GM19463 (cell line): ENCODE data around the gene GCN1.

ENCODE experiments used
- ATAC-seq: cut with Tn5 transposase; IDR thresholded peaks from one replicate; pipeline ENCODE4 v1.9.1; 2021; ENCODE audit warnings: mild to moderate bottlenecking, moderate library complexity; ENCODE audit not compliant: unreplicated experiment

GCN1 gene

GRCh38 chr12:120096671-120097202 lies 97.8 kb downstream of the GCN1 start:
- no peak for ATAC-seq

DNA sequence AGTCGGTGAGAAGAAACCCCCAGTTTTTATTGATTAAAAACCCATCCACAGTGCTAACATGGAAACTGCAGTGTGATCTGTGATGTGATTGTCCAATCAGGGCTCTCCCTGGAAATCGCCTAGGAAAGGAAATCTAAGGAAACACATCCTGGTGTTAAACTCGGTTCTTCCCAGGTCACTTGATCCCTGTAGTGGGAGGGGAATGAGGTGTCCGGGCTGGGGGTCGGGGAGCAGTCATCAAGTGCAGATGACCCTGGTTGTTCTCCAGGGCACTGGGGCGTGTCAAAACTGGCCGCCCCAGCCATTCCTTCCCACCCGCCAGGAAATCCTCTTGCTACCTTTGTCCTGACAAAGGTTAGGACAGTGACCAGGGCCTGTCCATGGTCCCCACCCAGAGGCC lies 98.8 kb downstream of the GCN1 start:
- no peak for ATAC-seq

DNA sequence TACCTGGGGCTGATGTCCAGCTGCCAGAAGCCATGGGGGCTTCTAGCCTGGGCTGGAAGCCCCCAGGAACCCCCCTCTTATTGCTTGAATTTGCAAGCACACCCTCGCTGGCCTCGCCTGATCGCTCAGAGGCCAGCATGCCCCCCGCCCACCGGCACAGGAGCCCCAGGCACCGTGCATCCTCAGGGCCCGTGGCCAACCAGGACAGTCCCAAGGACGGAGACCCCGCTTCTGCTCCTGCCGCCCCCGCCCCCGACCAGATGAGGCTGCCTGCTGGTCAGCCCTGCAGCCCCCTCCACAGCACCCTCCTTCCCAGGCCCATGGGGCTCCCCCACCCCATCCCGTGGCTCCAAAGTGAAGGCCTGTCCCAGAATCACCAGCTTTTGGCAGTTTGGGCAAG lies 99.2 kb downstream of the GCN1 start:
- no peak for ATAC-seq

- no peak for ATAC-seq
Observed at GRCh38 chr12:120094485-120094884, 100.0 kb downstream of the GCN1 start.

DNA sequence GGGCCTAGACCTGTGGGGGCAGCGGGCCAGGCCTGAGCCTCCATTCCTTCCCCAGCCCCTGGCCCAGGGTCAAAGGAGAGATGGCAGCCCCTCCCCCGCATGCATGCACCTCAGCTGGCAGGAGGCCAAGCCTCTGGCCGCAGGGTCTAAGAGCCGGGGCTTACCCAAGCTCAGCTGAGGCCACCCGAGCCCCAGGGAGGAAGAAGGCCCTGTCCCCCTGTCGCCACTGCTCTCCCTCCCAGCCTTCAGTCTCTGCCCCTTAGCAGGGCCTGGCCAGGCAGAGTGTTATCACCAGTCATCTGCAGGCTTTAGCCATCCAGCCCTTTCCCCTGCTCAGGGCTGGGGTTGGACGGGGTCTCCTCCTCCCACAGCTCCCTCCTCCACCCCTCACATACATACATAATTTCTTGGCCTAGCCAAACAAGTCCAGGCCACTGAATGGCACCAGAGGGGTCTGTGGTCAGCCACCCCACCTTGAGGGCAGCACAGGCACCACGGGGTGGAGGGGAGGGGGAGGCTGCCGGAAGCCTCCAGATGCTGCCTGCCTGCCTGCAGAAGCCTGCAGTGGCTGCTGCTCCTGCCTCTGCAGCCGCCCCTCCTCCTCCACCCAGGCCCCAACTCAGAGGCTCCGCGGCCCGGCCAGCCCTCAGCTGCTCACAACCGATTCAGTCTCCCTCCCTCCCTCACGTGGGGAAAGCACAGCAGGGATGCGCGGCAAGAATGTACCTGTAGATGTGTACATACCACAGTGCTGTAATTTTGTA lies 100.7 kb downstream of the GCN1 start:
- ATAC-seq: no peak

GRCh38 chr12:120093336-120093591 lies 101.3 kb downstream of the GCN1 start:
- no peak for ATAC-seq

GRCh38 chr12:120092551-120093335 lies 101.8 kb downstream of the GCN1 start:
- ATAC-seq: no peak

GRCh38 chr12:120091371-120092090 lies 103.0 kb downstream of the GCN1 start:
- ATAC-seq: no peak

GRCh38 chr12:120090626-120091295 lies 103.8 kb downstream of the GCN1 start:
- ATAC-seq: no peak

- ATAC-seq: no peak
Observed at GRCh38 chr12:120090206-120090605, 104.3 kb downstream of the GCN1 start.

- no peak for ATAC-seq
Observed at GRCh38 chr12:120089796-120090195, 104.7 kb downstream of the GCN1 start.

DNA sequence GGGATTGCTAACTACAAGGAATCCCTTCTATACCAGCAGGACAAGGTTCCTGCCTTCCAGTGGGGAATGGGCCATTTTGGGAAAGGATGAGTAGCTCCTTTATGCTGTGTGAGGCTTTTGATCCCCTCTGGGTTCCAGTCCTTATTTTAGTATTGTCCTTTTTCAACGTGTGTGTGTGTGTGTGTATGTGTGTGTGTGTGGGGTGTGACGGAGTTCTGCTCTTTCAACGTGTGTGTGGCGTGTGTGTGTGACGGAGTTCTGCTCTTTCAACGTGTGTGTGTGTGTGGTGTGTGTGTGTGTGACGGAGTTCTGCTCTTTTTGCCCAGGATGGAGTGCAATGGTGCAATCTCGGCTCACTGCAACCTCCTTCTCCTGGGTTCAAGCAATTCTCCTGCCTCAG lies 105.4 kb downstream of the GCN1 start:
- no peak for ATAC-seq

DNA sequence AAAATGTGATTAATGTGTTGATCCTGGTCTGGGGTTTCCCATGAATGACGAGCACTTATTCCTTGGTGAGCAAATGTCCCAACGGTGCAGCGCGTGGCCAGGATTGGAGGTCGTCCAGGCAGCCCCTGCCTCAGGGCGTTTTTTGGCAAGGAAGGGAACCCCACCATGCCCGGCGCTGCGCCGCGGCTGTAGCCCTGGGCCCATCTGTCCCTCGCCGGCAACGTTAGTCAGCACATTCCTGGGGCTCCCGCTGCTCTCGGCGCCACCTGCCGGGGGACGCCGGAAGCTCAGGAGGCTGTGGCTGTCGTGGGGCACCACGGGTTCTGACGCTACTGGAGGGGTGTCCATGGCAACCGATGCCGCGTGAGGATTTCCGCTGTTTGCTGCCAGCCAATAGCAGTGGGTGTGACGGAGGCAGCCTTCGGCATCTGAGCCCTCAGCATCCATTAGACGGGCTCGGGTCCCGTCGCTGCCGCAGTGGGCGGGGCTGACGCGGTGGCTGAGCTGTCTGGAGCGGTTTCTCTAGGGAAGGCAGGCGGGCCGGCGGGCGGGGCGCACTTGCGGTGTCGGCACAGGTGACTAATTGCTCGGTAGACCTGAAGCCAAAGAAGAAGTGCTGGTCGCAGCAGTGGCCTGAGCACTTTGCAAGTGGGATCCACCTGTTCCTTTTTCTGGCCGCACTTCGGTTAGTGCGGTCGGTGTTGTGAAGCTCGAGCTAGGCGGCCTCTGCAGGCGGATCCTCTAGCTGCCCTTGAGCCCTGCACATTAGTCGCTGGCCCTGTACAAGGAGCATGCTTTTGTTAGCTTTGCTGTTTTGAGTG lies 107.5 kb downstream of the GCN1 start:
- peak; percentile 97 for ATAC-seq

DNA sequence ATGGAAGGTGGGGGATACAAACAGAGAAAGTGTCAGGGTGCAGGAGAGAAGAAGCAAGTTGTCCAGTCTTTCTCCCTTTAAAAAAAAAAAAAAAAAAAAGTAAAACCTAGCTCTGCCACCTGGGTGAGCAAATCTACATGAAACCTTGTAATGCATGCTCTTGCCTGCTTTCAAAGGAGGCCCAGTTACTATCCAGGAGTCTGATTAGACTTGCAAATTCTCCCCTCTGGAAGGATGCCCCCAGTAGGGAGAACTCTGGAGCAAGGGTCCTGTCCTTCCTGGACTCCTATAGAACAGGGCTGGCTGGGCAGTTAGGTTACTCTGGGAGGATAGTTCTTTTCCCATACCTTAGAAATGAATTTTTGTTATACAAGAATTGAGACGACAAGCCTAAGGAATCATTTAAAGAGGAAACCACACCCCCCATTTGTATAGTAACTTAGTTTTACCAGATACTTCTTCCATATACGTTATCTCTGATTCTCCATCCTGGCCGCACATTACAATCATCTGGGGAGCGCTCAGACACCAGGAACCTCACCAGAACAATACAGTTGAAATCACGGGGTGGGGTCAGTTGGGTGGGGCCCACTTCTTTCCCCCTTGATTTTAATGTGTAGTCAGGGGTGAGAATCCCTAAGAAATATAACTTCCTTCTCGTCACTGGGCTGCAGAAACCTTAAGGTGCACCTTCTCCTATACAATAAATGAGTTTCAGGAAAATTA lies 108.4 kb downstream of the GCN1 start:
- no peak for ATAC-seq

DNA sequence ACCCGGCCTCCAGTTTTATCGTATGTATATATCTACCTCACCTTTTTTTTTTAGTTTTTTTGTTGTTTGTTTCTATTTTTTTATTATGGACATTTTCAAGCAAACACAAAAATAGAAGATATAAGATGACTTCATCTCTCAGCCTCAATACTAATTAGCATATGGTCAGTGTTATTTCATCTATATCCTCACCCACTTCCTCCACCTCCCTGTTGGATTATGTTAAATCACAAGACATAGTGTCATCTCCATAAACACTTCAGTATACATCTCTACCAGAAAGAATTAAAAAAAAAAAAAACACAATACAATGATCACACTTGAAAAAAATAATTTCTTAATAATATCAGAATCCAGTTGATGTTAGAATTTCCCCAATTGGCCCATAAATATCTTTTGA lies 112.9 kb downstream of the GCN1 start:
- ATAC-seq: no peak

DNA sequence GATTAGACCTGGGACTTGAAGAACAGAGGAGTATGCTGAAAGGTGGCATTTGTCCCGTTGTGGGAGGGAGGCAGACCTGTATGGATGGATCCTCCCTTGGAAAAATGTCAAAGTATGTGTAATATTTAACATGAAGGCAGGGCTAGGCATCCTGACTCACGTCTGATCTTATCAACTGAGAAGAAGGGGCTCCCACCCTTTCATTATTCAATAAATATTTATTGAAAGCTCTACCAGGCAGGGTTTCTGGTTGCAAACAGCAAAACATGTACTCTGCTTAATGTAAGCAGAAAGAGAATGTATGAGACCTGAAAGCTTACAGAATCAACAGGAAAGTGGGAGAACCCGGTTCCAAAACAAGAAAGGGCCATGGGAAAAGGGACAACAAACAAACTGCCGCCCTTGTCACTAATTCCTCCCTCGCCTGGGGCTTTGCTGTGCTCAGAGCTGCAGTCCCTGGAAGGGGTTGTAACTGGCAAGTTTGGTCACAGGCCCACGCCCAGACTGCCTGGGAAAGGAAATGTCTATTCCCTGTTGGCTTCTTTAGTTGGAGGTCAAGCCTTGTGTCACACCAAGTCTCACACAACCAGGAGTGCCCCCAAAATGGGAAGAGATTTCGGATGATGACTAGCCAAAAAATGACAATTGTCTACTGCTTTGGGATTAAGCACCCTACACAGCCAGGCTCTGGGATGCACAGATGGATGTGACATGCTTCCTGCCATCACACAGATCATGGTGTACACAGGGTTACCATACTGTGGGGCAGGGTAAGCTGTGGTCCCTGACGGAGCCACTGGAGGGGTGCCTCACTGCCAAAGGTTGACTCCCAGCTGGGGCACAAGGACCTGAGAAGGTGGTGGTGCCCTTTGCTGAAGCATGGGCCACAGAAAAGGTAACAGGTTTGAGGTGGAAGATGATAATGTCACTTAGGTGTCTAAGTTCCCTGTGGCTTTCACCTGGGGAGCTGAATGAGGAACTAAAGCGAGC lies 114.8 kb downstream of the GCN1 start:
- no peak for ATAC-seq

DNA sequence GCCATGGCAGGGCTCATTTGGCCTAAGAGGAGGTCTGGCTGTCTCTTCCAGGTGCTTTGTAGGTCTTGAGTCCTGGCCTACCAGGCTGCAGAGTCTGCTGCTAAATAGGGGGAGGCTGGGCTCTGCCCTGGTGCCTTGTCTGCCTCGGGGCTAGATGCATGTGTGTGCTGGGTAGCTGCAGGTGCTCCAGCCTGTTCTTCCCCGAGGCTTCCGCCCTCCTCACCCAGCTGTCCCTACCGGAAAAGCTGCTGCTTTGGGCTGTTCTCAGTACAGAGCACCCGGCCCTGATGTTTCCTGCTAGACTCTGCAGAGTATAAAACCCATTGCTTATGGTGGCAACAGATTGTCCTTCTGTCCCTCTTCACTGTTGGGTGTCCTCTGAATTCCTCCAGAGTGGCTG lies 115.6 kb downstream of the GCN1 start:
- no peak for ATAC-seq

DNA sequence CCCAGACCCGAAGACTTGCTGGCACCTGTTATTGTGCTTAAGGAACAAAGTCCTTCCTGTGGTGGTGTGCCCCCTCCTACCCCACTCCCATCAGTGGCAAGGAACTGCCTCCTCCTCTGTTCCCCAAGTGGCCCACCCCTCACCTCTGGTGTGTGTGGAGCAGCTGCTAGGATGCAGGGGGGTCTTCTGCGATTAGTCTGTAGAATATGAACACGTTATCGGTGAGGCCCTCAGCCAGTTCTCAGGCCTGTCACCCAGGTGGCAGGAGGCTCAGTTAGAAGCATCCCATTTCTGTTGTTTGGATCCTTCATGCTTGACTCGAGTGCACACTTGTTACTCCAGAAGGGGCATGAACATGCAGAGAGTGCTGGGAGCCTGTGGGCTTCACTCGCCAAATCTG lies 117.3 kb downstream of the GCN1 start:
- ATAC-seq: no peak
